GM19324 (cell line): ENCODE results near the gene PAOX.
A peak's percentile ranks its signal among the peaks of the same experiment; 100 is the strongest.
"Not testable (repeated sequence)": the region's sequence is repeated elsewhere in the genome, so short reads cannot be mapped to it uniquely, and the experiment has no call there.

Source experiments
- ATAC-seq: cut with Tn5 transposase; IDR thresholded peaks from one replicate; pipeline ENCODE4 v1.9.1; 2021; ENCODE audit warnings: mild to moderate bottlenecking, moderate library complexity; ENCODE audit not compliant: unreplicated experiment, low FRiP score

The PAOX gene

GRCh38 chr10:133361773-133362441 is 17.2 kb upstream of the PAOX start:
- ATAC-seq = no peak

- ATAC-seq = no peak
Measured at GRCh38 chr10:133362846-133363245, 16.2 kb upstream of the PAOX start.

DNA sequence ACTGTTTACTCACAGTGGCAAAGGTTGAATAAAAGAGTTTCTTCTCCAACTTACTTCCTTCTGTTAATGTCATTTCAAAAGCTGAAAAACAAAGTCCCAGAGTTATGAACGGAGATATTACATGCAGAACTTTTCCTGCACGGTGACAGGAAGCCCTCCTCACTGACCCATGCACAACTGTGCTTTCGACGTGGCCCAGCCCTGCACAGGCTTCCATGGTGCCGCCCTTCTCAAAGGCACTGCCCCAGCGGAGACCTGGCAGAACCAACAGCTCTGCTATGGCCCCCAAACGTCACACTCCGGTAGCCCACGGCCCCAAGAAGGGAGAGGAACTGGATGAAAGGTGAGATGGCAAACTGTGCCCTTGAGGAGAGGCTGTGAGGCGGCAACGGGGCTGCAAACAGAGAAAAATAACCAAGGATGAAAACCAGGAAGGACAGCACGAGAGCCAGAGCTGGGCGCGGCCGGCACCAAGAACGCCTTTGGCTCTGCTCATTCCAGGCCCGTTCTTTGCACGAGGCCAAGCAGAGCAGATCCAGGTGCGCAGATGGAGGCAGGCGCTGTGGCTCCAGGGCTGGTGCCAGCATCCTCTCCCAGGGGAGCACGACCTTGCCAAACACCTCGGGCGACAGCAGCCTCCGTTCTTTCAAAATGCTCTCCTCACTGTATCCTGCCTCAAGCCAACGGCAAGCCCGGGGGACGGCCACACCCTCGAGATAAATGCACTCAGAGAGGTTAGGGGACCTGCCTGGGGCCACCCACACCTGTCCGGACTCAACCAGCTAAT is 14.2 kb upstream of the PAOX start:
- no peak for ATAC-seq

DNA sequence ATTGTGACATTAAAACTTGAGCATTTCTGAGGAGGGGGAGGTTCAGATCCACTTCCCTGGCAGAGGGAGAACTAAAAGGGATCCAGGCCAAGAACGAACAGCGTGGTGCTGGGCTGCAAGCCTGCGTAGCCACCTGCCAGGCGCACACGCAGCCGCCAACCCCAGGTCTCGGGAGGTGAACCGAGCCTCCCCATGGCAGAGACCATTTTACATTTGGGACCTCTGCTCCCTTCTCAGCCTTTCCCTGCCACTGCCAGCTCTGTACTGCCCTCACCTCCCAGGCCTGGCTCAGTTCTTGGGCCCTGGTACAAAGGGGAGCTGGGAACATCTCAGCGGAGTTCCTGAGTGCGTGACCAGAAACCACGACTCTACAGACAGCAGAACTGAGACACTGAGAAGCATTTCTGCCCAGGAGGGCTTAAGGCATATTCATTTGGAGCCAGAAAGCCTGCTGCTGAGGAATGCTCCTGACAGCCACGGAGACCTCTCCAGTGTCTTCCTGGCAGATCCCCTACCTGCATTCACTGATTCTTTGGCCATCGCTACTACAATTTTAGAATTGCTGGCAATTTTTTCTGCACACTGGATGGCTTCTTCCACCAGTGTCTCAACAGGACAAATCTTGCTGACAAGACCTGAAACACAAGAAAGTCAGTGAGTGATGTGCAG is 13.5 kb upstream of the PAOX start:
- no peak for ATAC-seq

GRCh38 chr10:133366130-133366478 is 13.0 kb upstream of the PAOX start:
- ATAC-seq = no peak

- ATAC-seq = no peak
Measured at GRCh38 chr10:133366751-133367150, 12.3 kb upstream of the PAOX start.

- ATAC-seq = not testable (repeated sequence)
Measured at GRCh38 chr10:133367461-133367860, 11.6 kb upstream of the PAOX start.

GRCh38 chr10:133368153-133368552 is 10.9 kb upstream of the PAOX start:
- ATAC-seq = no peak

DNA sequence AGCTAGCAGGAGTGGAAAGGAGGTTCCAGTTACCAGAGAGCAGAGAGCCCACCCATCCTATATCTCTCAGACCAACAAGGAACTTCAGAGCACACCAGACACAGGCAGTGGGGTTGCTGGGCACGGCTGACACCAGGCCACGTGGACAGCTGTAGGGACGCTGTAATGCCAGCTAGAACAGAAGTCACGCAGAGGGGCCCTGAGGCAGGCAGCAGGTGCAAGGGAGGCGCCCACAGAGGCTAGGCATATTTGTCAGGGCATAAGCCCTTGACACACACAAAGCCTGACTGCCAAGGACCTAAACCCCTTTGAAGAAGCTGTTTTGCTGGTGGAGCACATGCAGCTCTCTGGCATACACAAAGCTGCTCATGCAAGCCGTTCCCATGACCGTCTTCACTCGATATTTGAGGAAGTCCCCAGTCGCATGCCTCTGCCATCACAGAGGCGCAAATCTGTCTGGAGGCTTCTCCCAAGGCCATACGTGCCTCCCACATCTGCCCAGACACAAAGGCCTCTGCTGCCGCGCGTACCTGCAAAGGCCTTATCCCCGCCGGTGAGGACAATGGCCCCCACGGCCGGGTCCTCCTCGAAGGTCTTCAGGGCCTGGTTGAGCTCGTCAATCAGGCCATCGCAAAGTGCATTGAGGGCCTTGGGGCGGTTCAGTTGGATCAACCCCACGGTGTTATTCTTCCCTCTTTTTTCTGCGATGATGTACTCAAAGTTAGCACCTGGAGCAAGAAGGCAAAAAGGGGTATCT is 8.9 kb upstream of the PAOX start:
- ATAC-seq = no peak

GRCh38 chr10:133372507-133372906 is 6.6 kb upstream of the PAOX start:
- no peak for ATAC-seq

DNA sequence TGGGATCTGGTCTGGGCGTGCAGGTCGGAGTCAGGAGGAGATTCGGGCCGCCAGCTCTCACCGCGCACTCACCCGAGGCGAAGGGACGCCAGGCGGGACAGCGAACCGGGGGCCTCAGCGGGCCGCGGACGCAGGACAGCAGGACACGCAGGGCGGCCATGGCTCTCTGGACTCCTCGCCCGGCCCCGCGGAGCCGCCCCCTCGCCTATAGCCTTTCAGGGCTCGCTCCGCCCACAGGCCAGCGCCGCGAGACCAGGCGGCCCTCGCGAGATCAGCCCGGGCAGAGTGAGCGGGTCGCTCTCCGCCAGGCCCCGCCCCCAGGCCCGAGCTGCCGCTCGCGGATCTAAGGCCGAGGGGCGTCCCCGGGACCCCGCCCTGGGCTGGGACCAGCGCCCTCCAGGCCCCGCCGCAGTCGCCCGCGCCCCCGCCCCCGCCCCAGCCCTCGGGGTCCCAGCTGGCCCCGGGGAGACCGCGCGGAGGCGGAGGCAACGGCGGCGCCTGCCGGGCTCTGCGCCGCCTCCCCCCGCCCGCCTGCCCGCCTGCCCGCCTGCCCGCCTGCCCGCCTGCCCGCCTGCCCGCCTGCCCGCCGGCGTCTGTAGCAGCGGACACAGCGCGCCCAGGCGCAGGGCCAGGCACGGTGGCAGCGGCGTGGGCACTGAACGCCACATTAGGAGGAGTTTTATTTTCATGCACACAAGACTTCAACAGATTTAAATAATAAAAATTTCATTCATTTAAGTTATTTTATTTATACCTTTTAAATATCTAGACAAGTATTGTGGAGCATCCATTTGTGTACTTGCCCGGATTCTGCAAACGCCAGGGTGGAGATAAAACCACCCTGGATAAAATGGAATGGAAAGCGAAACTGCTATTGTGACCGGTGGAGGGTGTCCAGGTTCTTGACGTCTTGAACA is 5.6 kb upstream of the PAOX start, which contains the start of gene ECHS1:
Gene ECHS1, minus strand, starts transcription at position 181 of the 917 bp plus-strand sequence. Its CDS starts 21 bp downstream, at position 160.
- peak; percentile 95 for ATAC-seq

DNA sequence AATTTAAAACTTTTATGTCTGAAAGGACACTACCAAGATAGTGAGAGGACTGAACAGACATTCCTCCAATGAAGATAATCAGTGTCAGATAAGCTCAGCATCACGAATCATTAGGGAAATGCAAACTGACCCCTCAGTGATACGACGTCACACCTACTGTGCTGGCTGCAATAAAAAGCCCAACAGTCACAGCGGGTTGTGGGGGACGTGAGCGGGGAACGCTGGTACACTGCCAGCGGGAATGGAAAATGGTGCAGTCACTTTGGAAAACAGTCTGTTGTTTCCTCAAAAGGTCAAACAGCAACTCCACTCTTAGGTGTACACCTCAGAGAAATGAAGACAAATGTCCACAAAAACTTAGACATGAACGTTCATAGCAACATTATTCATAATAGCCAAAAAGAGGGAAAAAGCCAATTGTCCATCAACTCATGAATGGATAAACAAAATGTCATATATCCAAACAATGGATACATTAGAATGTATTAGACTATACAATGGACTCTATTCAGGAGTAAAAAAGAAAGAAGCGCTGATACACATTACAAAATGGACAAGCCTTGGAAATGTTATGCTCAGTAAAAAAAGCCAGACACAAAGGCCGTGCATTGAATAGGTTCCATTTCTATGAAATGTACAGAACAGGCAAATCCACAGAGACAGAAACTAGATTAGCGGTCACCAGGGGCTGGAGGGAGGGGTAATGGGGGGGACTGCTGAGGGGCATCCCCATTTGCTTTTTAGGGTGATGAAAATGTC is 3.5 kb upstream of the PAOX start:
- no peak for ATAC-seq

DNA sequence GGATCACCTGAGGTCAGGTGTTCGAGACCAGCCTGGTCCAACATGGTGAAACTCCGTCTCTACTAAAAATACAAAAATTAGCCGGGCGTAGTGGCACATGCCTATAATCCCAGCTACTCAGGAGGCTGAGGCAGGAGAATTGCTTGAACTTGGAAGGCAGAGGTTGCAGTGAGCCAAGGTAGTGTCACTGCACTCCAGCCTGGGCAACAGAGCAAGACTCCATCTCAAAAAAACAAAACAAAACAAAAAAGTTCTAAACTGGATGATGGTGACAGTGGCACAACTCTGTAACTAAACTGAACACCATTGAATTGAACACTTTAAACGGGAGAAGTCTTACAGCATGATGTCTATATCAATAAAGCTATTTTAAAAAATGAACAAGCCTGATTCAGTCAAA is 2.9 kb upstream of the PAOX start:
- ATAC-seq = not testable (repeated sequence)

DNA sequence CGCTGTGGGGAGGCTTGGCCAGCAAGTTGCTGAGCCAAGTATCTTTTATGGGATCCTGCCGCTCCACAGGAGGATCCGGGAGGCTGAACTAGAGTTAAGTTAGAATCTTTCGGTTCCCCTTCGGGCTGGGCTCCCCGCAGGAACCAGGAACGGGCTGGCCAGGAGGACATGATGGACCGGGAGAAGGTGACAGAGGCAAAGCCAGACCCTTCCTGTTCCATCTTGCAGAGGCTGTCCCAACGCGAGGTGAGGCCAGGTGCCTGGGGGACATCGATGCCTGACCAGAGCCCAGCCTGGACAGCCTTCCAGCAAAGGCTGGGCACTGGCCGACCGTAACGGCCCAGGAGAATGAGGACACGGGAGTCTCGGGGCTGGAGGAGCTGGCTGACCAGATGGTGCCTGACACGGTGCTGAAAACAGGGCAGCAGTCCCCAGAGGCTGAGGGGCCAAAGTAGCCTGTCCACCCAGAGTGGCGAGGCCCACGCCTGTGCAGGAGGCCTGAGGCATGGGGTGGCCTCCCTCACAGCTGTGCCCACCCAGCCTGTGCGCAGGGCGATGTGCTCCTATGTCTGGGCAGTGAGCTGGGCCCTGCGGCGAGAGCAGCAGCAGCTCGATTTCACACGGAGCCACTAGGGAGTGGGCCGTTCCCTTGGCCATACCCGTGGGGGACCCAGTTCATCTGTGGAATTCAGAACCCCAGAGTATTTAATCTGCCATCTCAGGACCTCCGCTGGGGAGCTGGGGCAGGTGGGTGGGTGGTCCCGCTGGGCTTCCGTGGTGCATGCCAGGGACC is 1.8 kb upstream of the PAOX start:
- ATAC-seq = no peak

DNA sequence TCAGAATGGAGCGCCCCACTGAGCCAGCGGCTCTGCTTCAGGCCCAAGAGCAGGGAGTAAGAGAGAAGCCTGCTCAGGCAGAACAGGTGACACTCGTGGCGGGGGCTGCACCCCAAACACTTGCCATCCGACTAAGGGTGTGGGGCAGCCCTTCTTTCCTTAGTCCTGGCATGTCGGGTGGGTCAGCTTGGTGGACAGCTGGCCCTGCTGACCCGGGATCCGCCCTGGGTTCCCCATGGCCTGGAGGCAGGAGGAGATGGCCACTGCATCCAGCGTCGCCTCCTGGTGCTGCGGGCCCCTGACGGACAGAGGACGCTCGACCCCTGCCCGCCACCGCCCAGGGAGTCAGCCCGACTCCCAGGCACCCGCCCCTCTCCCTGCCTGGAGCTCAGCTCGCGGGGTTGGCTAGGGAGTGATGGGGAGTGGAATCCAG is 1.2 kb upstream of the PAOX start:
- no peak for ATAC-seq

DNA sequence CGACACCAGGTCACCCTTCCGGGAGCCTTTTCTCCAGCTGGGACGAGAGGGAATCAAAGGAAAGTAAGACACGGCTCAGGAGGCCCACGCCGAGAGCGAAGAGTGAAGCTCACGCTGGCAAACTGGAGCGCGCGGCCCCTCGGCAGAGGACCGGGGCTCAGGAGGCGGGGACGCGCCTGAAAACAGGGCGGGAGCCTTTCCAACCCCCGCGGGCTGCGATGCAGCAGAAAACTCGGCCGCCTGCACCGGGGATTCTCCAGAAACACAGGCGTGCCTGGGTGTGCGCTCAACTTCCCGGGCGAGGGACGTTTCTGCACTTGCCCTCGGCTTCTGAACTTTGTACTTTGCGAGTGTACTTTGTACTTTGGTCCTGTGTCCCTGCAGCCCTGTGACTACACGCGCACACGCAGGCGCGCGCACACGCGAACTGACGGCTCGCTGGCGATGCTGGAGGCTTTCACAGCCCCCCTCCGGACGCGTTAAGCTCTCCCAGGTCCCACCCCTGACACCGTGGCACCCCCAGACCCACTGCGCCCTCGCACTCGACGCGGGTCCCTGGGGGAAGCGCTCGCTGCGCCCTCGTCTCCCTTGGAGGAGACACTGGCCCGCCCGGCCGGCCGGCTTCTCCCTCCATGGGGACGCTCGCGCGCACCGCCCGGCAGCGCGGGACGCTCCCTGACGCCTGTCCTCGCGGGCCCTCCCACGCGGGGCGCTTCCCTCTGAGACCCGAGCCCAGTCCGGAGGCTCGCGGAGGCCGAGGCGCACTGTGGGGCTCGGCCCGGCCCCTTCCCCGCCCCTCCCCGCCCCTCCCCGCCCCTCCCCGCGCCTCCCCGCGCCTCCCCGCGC is 588 bp upstream of the PAOX start:
- peak; percentile 60 for ATAC-seq
